Fibroblast of lung (primary cell): ENCODE data around the gene CYP4F8.

Experiments
- CTCF ChIP-seq, 2 donors: IDR thresholded peaks in 1 of 2; conservative IDR thresholded peaks in 1 of 2; 1 replicate in 1 of 2; 2 replicates in 1 of 2; pipeline ENCODE4 v1.5.1; 2011 to 2012; ENCODE audit warnings: low read length in 2 of 2, control low read depth in 1 of 2, inconsistent platforms in 1 of 2, low read depth in 1 of 2, mild to moderate bottlenecking in 1 of 2
- EZH2 ChIP-seq: IDR thresholded peaks from 2 replicates; pipeline ENCODE4 v1.5.1; 2012; ENCODE audit warnings: low read length, control low read depth, mild to moderate bottlenecking; ENCODE audit errors: missing control alignments

DNA sequence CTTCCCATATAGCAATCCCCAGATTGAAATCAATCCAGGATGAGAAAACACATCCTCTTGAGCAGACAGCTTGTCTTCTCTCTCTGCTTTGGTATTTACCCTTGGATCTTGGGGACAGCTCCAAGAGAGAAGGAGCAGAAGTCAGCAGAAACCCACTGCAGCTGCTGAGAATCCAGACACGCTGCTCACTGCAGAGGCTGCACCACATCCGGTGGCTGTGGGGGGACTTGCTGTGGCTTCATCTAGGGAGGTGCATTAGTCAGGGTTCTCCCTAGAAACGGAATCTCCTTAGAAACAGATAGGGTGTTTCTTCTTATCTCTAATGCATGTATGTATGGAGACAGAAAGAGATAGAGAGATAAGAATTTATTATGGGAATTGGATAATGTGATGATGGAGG lies 60.5 kb downstream of the CYP4F8 start:
- no peak for TF ChIP-seq CTCF (conservative IDR thresholded peaks at IDR 0.05 in 1 of 2, IDR thresholded peaks at IDR 0.05 in 1 of 2; ENCODE audit: low read depth in 1 of 2, low read length in 2 of 2)
- no peak for TF ChIP-seq EZH2
